HG03095 (cell line): ENCODE results near the gene TRIP13.
"Not testable (repeated sequence)": the region's sequence is repeated elsewhere in the genome, so short reads cannot be mapped to it uniquely, and the experiment has no call there.

Experiments
- ATAC-seq: cut with Tn5 transposase; IDR thresholded peaks from one replicate; pipeline ENCODE4 v1.9.1; 2021; ENCODE audit warnings: moderate library complexity; ENCODE audit not compliant: unreplicated experiment

TRIP13 gene

GRCh38 chr5:871596-872298, 20.9 kb upstream of the TRIP13 start:
- ATAC-seq, result no peak

DNA sequence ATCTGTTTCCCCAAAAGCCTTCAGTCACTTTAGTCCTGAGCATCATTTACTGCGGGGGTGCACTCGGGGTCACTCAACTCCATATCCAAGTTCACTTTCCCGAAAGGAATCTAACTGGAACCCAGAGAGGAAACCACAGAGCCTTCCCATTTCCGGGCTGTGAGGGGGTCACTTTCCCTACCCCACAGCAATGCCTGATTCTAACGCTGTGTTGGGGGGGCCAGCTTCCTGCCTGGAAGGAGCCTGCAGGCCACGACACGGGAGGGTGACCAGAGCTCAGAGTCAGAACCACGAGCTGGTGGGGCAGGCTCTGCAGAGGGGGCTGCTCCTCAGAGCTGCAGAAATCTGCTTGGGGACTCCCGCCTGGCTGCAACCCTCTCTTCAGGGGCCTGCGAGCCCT, 20.4 kb upstream of the TRIP13 start:
- no peak for ATAC-seq

DNA sequence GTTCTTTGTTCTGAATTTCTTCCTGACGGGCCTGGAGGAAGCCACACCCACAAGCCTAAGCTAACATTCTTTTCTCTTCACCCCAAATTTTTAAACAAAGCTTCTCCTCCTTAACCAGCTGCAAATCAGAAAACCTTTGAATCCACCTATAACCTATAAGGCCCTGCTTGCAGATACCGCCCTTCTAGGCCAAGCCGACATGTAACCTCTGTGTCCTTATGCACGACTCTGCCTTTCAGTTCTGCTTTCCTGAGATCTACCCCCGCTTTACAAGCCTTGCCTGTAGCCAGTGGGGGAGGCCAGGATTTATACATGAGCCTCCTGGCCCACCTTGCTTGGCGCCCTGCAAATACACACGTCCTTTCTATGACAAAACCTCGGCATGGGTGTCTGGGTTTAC, 19.4 kb upstream of the TRIP13 start:
- no peak for ATAC-seq

DNA sequence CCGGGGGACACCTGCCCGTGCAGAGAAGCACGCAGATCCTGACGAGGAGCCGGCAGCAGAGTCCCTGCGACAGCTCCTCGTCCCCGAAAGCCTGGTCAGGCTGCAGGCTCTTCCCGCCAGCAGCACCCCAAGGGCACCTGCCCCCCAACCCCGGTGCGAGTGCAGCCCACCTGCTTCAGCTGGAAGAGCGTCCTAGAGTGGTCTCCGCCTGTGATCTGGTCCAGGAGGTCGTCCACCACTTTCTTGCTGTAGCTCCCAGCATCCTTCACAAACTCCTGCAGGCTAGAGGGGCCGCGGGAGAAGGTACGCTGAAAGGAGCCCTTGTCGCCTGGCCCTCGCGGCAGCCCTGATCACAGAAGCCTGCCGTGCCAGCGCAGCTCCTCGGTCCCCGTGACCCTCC, 16.8 kb upstream of the TRIP13 start:
- ATAC-seq, result no peak

DNA sequence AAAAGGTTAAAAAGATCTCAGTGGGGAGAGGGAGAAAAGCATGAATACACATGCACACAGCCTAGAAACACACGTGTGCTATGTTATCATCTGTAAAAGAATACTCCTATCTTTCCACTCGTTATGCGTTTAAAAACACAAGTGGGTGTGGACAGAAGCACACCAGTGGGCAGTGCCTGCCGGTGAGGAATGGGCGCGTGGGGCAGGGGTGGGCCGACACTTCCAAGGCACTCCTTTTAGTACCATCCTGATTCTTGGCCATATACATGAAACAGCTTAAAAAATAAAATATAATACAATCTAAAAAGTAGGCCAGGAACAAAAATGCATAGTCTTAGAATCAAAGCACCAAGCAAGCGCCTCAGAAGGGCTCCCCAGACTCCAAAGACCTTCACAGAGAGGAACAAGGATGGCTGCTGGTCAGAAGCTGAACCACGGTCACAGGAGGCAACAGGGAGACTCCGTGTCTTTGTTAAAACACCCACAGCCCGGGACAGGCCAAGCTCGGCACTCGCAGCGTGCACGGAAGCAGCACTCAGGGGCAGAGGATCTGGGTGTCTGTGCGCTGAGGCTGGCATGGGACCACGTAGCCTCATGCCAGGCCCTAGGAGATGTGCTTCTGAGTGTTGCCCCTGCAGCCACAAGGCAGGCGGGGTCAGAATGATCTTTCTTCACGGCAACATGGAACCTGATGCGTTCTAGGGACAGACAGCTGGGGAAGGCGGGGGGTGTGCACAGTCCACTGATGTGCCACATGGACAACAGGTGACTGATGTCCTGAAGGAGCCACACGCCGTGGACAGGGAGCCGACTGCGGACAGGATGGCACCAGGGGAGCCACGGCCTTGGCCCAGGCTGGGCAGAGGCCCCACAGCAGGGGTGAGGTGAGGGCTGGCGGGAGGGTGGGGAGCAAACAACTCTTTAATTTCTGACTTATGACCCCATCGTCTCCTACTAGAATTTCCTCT, 16.0 kb upstream of the TRIP13 start:
- no peak for ATAC-seq

GRCh38 chr5:878125-878524, 14.6 kb upstream of the TRIP13 start:
- ATAC-seq, result no peak

DNA sequence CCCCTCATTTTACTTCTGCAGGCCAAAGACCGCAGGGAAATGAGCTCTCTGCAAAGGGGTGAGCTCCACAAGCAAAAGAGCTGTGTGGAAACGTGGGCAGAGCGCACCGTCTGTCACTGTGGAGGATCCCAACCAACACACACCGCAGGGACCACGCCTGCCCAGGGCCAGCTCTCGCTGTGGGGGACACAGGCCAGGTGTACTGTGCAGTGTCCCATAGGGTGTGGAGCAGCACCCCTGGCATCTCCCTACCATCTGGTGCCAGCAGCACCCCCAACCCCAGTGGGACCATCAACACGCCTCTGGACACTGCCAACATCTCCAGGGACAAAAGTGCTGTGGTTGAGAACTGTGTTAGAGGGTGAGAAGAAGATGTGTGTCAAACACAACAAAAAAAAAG, 14.0 kb upstream of the TRIP13 start:
- not testable (repeated sequence) for ATAC-seq

DNA sequence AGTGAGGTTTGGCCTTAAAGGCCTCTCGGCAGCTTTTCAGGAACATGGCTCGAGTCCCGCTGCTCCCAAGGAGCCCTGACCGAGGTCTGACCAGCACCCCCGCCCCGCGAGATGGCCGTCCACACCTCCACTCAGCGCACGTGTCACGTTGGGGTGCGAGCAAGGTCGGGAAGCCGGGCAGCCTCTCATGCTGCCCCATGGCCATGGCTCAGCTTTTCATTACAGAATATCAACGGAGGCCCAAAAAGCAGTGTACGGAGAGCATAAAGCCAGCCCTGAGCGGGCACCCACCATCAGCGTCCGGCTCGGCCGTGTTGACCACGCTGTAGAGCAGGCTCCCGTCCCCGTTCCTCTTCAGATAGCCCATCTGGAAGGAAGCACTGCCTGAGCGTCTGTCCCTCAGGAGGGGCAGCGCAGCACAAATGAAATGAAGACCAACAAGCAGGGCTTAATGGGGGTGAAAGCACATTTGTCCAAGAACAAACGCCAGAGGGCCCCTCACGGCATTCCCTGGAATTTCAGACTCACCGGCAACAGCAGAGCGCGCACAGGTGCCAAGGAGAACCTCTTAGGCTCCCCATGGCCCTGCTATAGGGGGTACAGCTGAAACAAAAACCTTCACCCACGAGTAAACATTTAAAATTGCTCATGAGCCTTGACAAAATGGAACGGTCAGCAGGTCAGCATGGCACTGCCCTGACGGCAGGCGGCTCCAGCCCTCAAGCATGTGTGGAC, 11.7 kb upstream of the TRIP13 start:
- no peak for ATAC-seq

DNA sequence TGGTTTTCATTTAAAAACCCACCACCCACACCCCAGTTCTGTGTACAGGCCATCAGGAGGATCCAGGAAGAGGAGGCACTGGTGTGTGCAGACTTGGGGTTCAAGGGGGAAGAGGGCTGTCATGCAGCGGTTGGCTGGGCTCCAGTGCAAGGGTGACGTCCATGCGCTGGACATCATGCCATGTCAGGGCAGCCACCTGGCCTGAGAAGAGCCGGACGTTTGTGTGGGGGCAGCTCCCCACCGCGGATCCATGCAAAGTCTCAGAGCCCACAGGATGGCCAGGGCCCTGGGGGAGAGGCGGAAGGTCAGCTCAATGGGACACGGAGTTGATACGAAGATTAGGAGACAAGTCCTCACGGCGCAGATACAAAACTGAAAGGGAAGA, 11.1 kb upstream of the TRIP13 start:
- no peak for ATAC-seq

DNA sequence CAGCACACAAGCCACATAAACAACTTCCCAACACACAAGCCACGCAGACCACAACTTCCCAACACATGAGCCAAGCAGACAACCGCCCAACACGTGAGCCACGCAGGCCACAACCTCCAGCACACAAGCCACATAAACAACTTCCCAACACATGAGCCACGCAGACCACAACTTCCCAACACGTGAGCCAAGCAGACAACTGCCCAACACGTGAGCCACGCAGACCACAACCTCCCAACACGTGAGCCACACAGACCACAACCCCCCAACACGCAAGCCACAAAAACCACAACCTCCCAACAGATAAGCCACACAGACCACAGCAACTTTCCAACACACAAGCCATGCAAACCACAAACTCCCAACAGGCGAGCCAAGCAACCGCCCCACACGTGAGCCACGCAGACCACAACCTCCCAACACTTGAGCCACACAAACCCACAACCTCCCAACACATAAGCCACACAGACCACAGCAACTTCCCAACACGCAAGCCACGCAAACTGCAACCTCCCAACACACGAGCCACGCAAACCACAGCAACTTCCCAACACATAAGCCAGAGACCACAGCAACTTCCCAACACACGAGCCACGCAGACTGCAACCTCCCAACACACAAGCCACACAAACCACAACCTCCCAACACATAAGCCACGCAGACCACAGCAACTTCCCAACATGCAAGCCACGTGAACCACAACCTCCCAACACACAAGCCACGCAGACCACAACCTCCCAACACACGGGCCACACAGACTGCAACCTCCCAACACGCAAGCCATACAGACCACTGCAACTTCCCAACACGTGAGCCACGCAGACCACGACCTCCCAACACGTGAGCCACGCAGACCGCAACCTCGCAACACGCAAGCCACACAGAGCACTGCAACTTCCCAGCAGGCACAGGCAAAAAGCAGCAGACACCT, 10.2 kb upstream of the TRIP13 start:
- no peak for ATAC-seq

DNA sequence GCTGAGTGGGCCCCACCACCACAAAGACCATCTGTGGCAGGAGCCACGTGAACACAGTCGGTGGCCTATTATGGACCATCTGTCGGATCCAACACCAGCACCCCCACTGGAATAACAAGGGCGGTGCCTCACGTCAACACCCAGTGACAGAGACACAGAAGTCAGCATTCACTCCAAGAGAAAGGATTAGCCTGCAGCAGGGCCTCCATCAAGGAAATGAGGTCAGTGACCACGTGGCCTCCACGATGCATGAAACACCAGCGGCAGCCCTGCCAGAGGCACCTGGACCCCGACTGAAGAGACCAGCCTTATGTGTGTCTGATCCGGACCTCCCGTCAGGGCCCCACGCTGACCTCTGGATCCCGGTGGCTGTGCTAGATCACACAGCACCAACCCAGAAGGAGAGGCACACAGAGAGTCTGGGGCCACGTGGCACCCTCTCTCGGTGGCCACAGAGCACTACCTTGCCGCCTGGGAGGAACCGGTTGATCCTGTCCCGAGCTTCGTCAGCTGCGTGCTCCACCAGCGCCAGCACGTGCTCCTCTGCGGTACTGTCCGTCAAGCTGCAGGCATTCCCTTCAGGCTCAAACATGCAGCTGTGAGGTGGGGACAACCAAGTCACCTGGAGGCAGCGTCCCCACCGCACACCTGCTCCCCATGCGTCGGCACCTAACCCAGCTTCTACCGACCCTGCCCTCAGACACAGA, 9.1 kb upstream of the TRIP13 start:
- no peak for ATAC-seq

- ATAC-seq, result no peak
Measured at GRCh38 chr5:884345-885126, 8.1 kb upstream of the TRIP13 start.

- ATAC-seq, result no peak
Measured at GRCh38 chr5:885127-885442, 7.6 kb upstream of the TRIP13 start.

GRCh38 chr5:885529-885928, 7.2 kb upstream of the TRIP13 start:
- no peak for ATAC-seq

GRCh38 chr5:886036-886435, 6.6 kb upstream of the TRIP13 start:
- no peak for ATAC-seq

DNA sequence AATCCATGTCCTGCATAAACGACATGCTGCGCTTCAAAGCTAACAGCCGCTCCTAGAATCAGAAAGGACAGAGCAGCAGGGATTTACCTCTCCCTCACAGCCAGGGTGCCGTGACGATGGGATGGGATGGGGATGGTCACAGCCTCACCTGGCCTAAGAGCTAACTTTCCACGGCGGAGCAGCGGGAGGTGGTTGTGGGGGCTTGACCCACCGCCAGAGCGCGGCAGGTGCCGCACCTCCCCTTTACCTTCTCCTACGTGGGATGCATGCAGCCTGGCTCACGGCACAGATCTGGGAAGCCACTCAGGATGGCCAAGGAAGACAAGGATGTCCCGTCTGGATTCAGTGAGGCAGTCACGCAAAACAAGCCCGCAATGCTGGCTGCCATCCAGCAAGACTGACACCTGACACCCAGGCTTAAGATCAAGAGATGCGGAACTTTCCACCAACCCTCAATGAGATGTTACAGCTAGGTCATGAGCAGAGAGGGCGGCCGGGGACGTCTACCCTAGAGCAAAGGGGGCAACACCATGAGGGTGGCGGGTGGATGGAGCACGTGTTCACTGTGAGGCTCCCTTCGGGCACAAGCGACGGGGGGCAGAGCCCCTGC, 5.9 kb upstream of the TRIP13 start:
- no peak for ATAC-seq

GRCh38 chr5:887947-888637, 4.6 kb upstream of the TRIP13 start:
- no peak for ATAC-seq

DNA sequence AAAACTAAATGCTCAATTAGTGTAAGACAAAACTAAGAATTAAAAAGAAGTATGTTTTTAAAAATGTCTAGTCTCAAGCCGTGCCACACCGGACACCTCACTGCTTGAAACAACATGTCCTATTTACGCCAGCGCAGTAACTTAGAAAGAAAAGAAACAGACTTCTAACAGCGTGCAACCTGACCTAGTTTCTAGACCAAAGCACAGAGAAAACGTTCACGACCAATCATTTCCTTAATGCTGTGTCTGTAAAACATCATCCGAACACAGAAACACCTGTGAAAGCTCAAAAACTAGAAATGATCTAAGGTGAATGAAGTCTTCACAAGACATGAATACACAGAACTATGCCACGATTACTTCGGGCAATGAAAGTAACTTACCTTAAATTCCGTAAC, 4.0 kb upstream of the TRIP13 start:
- ATAC-seq, result no peak
